Kidney (tissue), 14 donors: ENCODE results near the gene MTOR. TPM values are rescaled to one million over a fixed set of nuclear protein-coding genes. Genes with fewer than 3 reads are reported as not detected.

Experiments
- DNase-seq, 5 donors: peaks; one replicate each; pipeline ENCODE4 v3.0.0-alpha.2; 2013 to 2020
- FAIRE-seq: peaks from 2 replicates; lab custom pipeline; 2012; peaks lifted over from hg19 to GRCh38; lab: Jason Lieb, UNC
- H3K27ac ChIP-seq, 2 donors: one replicate each; pipeline ENCODE4 v1.7.0; 2013; ENCODE audit warnings: low read depth in 2 of 2, low read length in 2 of 2, inconsistent platforms in 1 of 2
- H3K27me3 ChIP-seq: one replicate; pipeline ENCODE4 v1.7.1; 2013; ENCODE audit warnings: low read length, inconsistent platforms; ENCODE audit not compliant: control insufficient read depth, insufficient read depth
- H3K36me3 ChIP-seq, 3 donors: one replicate each; pipeline versions ENCODE4 v1.7.0 to v1.7.1; 2013; ENCODE audit warnings: low read length in 3 of 3, control low read depth in 1 of 3, inconsistent platforms in 1 of 3; ENCODE audit not compliant: insufficient read depth in 3 of 3, control insufficient read depth in 2 of 3
- H3K4me1 ChIP-seq, 3 donors: one replicate each; pipeline versions ENCODE4 v1.7.0 to v1.7.1; 2013; ENCODE audit warnings: low read length in 3 of 3, inconsistent platforms in 1 of 3, low read depth in 1 of 3; ENCODE audit not compliant: control insufficient read depth in 2 of 3, insufficient read depth in 2 of 3
- H3K4me3 ChIP-seq, 3 donors: one replicate each; pipeline versions ENCODE4 v1.7.0 to v1.8.1; 2013; ENCODE audit warnings: low read length in 3 of 3, control low read depth in 1 of 3, inconsistent platforms in 1 of 3
- H3K9ac ChIP-seq, 3 donors: one replicate each; pipeline versions ENCODE4 v1.7.0 to v1.7.1; 2013; ENCODE audit warnings: low read length in 3 of 3, control low read depth in 1 of 3, inconsistent platforms in 1 of 3
- H3K9me3 ChIP-seq, 3 donors: one replicate each; pipeline versions ENCODE4 v1.7.0 to v1.7.1; 2013; ENCODE audit warnings: low read length in 3 of 3, control low read depth in 1 of 3, inconsistent platforms in 1 of 3; ENCODE audit not compliant: control insufficient read depth in 2 of 3, insufficient read depth in 1 of 3
- intact Hi-C: fragments of 100-400 bp; cut with DNase I; formaldehyde crosslinking; loops from one replicate; pipeline ENCODE4 v1.11.1; 2022
- polyA plus RNA-seq: library from polyadenylated mRNA; stranded (reverse); fragments of 350-450 nt; fragmentation: Illumina TruSeq; extraction: RNeasy Lipid Tissue Mini Kit (QIAGEN cat#74804); gene quantifications from one replicate; pipeline ENCODE4 v1.2.3, GENCODE V29; 2014; ENCODE audit warnings: low read depth, low replicate concordance; ENCODE audit not compliant: insufficient read depth
- total RNA-seq: library from RNA; stranded (reverse); fragmentation: NEBNext Ultra II Directional; extraction: Animal tissue kit (Norgen Biotek cat#: 25700); gene quantifications from one replicate; pipeline ENCODE4 v1.2.1, GENCODE V29; 2021
- TF ChIP-seq, protein P1 (sequence below): IDR thresholded peaks from 3 replicates; pipeline ENCODE4 v1.5.1; 2012; ENCODE audit warnings: mild to moderate bottlenecking, moderate library complexity, borderline replicate concordance; ENCODE audit not compliant: insufficient read depth; ENCODE audit errors: extremely low read depth
- donor health status: control.
- donor health status: control.
- donor health status: control.
- donor health status: control.
- donor health status: control.
- donor health status: DM: yes; HTN: yes; CAD: no.
- donor health status: Normal renal cell carcinoma (clear cell type).

Gene MTOR
- total and polyA plus RNA-seq, 2 donors from 2014 or later = 16.0 to 36.8 TPM

DNA sequence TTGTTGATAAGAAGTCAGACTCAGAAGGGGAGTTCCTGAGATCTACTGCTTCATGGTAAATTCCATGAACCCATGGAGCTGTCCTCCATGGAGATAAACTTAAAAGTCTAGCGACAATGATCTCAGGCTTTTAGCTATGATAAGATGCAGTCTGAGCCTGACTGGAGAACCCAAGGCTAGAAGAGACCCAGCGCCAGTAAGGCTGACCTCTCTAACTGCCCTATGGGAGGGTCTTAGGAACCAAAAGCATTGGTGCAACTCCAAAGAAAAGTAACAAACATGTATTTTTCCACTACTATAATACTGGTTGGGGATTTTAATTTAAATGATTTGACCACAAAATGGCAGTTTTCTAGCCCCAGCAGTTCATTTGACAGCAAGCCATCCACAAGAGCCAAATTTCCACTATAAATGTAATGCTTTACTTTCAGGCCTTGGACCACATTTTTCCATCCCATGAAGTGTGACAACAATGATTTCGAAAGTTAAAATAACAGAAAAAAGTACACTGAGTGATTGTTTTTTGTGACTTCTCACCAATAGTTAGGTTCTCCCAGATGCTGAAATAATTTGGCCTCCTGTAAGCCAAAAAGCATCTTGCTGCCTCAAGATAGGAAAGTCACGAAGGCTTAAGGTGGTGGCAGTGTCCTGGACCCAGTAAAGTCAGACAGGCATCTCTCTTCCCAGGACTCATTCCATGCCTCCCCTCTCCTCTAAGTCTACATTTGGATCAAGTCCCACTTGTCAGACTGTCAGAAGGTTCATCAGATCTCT lies 119.5 kb downstream of the MTOR start:
- Histone ChIP-seq H3K9ac (no peak overlapping the region), H3K36me3 (peaks cover 6 to 48% (median 38%) of the 10 kb centered on the region in 3 donors), H3K4me1 (no peaks in the 10 kb centered on the region), H3K9me3 (no peaks in the 10 kb centered on the region), H3K27me3 (no peaks in the 10 kb centered on the region), H3K4me3 (no peak overlapping the region), H3K27ac (no peak overlapping the region)
- no peak for FAIRE-seq
- DNase-seq = no peak
- intact Hi-C loops = no loop called here
- TF ChIP-seq, protein P1, sequence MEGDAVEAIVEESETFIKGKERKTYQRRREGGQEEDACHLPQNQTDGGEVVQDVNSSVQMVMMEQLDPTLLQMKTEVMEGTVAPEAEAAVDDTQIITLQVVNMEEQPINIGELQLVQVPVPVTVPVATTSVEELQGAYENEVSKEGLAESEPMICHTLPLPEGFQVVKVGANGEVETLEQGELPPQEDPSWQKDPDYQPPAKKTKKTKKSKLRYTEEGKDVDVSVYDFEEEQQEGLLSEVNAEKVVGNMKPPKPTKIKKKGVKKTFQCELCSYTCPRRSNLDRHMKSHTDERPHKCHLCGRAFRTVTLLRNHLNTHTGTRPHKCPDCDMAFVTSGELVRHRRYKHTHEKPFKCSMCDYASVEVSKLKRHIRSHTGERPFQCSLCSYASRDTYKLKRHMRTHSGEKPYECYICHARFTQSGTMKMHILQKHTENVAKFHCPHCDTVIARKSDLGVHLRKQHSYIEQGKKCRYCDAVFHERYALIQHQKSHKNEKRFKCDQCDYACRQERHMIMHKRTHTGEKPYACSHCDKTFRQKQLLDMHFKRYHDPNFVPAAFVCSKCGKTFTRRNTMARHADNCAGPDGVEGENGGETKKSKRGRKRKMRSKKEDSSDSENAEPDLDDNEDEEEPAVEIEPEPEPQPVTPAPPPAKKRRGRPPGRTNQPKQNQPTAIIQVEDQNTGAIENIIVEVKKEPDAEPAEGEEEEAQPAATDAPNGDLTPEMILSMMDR = no peak

DNA sequence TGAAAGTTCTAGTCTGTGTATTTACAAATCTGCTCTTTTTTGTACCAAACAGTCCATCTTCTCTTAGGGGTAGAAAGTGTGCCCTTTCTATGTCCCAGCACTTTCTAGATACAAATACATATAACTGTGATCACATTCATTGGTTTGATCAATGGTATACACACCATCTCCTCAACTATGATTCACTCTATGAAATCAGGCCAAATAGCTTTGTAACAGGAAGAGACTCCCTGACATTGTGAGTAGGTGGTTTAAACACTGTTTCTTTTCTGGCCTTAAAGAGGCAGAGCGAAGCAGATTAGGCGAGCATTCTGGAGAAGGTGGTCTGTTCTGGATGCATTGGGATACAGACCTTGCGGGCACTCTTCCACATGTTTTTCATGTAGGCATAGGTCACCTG lies 123.4 kb downstream of the MTOR start:
- DNase-seq (no peak), FAIRE-seq (no peak)
- no peak overlapping the region for H3K4me3 ChIP-seq
- TF ChIP-seq, protein P1 = no peak
- peaks cover 6 to 22% (median 15%) of the 10 kb centered on the region in 3 donors for H3K36me3 ChIP-seq
- no peaks in the 10 kb centered on the region for H3K9me3 ChIP-seq
- H3K4me1 ChIP-seq = peaks cover 0 to 3% (median 2%) of the 10 kb centered on the region in 3 donors
- no peaks in the 10 kb centered on the region for H3K27me3 ChIP-seq
- H3K9ac ChIP-seq = no peak overlapping the region
- intact Hi-C loops = no loop called here
- H3K27ac ChIP-seq = no peak overlapping the region

DNA sequence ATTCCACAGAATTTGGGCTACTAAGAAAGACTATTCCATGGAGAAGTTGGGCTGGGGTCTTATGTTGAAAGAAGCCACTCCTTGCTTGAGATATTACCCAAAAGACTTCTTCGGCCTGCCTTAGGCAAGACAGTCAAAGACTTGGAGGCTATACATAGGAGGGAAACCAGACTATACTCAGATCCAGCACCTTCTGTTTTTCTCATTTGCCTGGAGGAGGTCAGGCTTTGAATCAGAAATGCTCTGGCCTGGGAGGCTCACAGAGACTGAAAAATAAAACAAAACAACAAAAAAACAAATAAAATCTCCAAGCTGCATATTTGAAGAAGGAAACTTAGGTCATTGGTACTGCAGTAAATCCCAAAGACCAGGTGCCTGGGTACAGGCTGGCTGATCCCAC lies 124.3 kb downstream of the MTOR start:
- intact Hi-C loops = no loop called here
- Histone ChIP-seq H3K9me3 (no peaks in the 10 kb centered on the region), H3K36me3 (peaks cover 6 to 18% (median 17%) of the 10 kb centered on the region in 3 donors), H3K27ac (no peak overlapping the region), H3K4me1 (peaks cover 0 to 4% (median 3%) of the 10 kb centered on the region in 3 donors), H3K9ac (no peak overlapping the region), H3K4me3 (no peak overlapping the region), H3K27me3 (no peaks in the 10 kb centered on the region)
- DNase-seq (no peak), FAIRE-seq (no peak)
- TF ChIP-seq, protein P1 = no peak
